Panc1 (cell line): ENCODE results near the gene BDH2. TPM values are rescaled to one million over a fixed set of nuclear protein-coding genes. Genes with fewer than 3 reads are reported as not detected.

Source experiments
- ATAC-seq: fragments of 200-7000 bp; cut with Tn5 transposase; 2 replicates; pipeline ENCODE4 v1.9.1; 2020; ENCODE audit warnings: mild to moderate bottlenecking, moderate library complexity
- BruUV-seq: library from RNA; stranded (reverse); fragments of 400-500 nt; replicated peaks from 2 replicates; lab custom pipeline; 2021; lab: Mats Ljungman, UMichigan
- CTCF ChIA-PET: fragments of 300-600 bp; sonication (Branson Sonifier 250); formaldehyde crosslinking; loops from one replicate; lab custom pipeline; 2022; ENCODE audit warnings: antibody characterized with exemption; lab: Charles Lee
- POLR2A ChIA-PET: fragments of 300-600 bp; sonication (Branson Sonifier 250); formaldehyde crosslinking; loops from one replicate; lab custom pipeline; 2022; ENCODE audit warnings: antibody characterized with exemption; lab: Charles Lee
- DNase-seq: peaks from one replicate; pipeline ENCODE4 v3.0.0-alpha.2; 2010; ENCODE audit warnings: low read depth, low spot score
- H3K27ac ChIP-seq: 2 replicates; pipeline ENCODE4 v1.5.1; 2011; ENCODE audit warnings: mild to moderate bottlenecking, low read length, inconsistent platforms
- H3K27me3 ChIP-seq: fragments of 200-500 bp; sonication (Bioruptor generic); 2 replicates; pipeline ENCODE4 v1.6.0; 2014; ENCODE audit warnings: low read length, inconsistent platforms; ENCODE audit not compliant: control insufficient read depth, insufficient read depth
- H3K36me3 ChIP-seq: fragments of 200-500 bp; sonication (Bioruptor generic); 2 replicates; pipeline ENCODE4 v1.5.1; 2014; ENCODE audit warnings: inconsistent platforms, mild to moderate bottlenecking, low read length, moderate library complexity; ENCODE audit not compliant: control insufficient read depth, insufficient read depth
- H3K4me1 ChIP-seq: 2 replicates; pipeline ENCODE4 v1.5.1; 2011; ENCODE audit warnings: inconsistent platforms, mild to moderate bottlenecking, low read length, moderate library complexity; ENCODE audit not compliant: control insufficient read depth, insufficient read depth
- H3K4me3 ChIP-seq, 2 experiments: 2 replicates each; pipeline ENCODE4 v1.5.1; 2011 to 2012; ENCODE audit warnings: low read depth in 2 of 2, low read length in 2 of 2, mild to moderate bottlenecking in 2 of 2, inconsistent platforms in 1 of 2, moderate library complexity in 1 of 2
- H3K9me3 ChIP-seq: fragments of 200-500 bp; sonication (Bioruptor generic); 2 replicates; pipeline ENCODE4 v1.5.1; 2014; ENCODE audit warnings: low read depth, mild to moderate bottlenecking, inconsistent platforms, low read length, moderate library complexity; ENCODE audit not compliant: control insufficient read depth, insufficient read depth
- POLR2AphosphoS5 ChIP-seq: IDR thresholded peaks from 2 replicates; pipeline ENCODE4 v1.6.1; 2012; ENCODE audit warnings: mild to moderate bottlenecking, low read depth, low read length, moderate library complexity
- SIN3A ChIP-seq: IDR thresholded peaks from 2 replicates; pipeline ENCODE4 v1.6.1; 2012; ENCODE audit warnings: low read depth, mild to moderate bottlenecking, low read length, moderate library complexity, borderline replicate concordance; ENCODE audit not compliant: insufficient read depth
- TCF7L2 ChIP-seq: IDR thresholded peaks from 2 replicates; pipeline ENCODE4 v1.6.1; 2011; ENCODE audit warnings: mild to moderate bottlenecking, low read depth, low read length, inconsistent platforms
- in situ Hi-C: cut with HindIII; loops from 2 replicates; pipeline ENCODE4 v1.10.0; 2016; ENCODE audit warnings: low sequenced_read_pairs, low pct_unique_long_range_greater_than_20kb
- intact Hi-C: fragments of 100-400 bp; cut with micrococcal nuclease; formaldehyde crosslinking; loops from one replicate; pipeline ENCODE4 v1.10.0; 2022; ENCODE audit not compliant: unreplicated experiment
- total RNA-seq: library from RNA; stranded (reverse); gene quantifications from one replicate; pipeline ENCODE4 v1.2.1, GENCODE V29; 2021; ENCODE audit not compliant: unreplicated experiment
- TF ChIP-seq, protein P1 (sequence below), 2 experiments: IDR thresholded peaks; 2 replicates each; pipeline ENCODE4 v1.6.1; 2011 to 2012; ENCODE audit warnings: low read depth in 2 of 2, control low read depth in 1 of 2, low read length in 1 of 2, mild to moderate bottlenecking in 1 of 2, moderate library complexity in 1 of 2; ENCODE audit not compliant: insufficient read depth in 1 of 2
- TF ChIP-seq, protein P2 (sequence below): fragments of 450-650 bp; IDR thresholded peaks from 2 replicates; pipeline ENCODE4 v1.5.1; 2017; ENCODE audit warnings: mild to moderate bottlenecking

Gene BDH2
- total RNA-seq, 1 experiment from 2014 or later = 0.98 TPM

DNA sequence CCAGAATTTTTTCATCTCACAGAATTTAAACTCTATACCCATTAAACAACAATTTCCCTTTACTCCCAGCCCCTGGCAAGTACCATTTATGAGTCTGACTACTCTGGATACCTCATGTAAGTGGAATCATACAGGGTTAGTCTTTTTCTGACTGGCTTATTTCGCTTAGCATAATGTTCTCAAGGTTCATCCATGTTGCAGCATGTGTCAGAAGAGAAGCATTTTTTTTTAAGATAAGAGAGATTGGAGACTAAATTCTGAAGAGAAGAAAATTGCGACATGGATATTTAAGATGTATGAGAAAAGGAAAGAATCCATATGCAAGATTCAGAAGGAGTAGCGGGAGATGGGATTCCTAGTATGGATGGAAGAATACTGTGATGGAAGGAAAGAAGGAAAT, 68.8 kb downstream of the BDH2 start:
- DNase-seq (no peak), ATAC-seq (no peak)
- Histone ChIP-seq H3K36me3 (no peaks in the 10 kb centered on the region; the same call in 1 of the 2 replicates), H3K27me3 (no peaks in the 10 kb centered on the region), H3K4me3 (no peak overlapping the region), H3K4me1 (no peaks in the 10 kb centered on the region), H3K27ac (no peak overlapping the region), H3K9me3 (no peaks in the 10 kb centered on the region)
- no peak for TF ChIP-seq POLR2AphosphoS5
- TF ChIP-seq, protein P1, sequence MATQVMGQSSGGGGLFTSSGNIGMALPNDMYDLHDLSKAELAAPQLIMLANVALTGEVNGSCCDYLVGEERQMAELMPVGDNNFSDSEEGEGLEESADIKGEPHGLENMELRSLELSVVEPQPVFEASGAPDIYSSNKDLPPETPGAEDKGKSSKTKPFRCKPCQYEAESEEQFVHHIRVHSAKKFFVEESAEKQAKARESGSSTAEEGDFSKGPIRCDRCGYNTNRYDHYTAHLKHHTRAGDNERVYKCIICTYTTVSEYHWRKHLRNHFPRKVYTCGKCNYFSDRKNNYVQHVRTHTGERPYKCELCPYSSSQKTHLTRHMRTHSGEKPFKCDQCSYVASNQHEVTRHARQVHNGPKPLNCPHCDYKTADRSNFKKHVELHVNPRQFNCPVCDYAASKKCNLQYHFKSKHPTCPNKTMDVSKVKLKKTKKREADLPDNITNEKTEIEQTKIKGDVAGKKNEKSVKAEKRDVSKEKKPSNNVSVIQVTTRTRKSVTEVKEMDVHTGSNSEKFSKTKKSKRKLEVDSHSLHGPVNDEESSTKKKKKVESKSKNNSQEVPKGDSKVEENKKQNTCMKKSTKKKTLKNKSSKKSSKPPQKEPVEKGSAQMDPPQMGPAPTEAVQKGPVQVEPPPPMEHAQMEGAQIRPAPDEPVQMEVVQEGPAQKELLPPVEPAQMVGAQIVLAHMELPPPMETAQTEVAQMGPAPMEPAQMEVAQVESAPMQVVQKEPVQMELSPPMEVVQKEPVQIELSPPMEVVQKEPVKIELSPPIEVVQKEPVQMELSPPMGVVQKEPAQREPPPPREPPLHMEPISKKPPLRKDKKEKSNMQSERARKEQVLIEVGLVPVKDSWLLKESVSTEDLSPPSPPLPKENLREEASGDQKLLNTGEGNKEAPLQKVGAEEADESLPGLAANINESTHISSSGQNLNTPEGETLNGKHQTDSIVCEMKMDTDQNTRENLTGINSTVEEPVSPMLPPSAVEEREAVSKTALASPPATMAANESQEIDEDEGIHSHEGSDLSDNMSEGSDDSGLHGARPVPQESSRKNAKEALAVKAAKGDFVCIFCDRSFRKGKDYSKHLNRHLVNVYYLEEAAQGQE (IDR thresholded peaks at IDR 0.05; ENCODE audit: insufficient read depth in 1 of 2, low read depth in 2 of 2, low read length in 1 of 2) = no peak
- no peak for TF ChIP-seq TCF7L2
- TF ChIP-seq, protein P2, sequence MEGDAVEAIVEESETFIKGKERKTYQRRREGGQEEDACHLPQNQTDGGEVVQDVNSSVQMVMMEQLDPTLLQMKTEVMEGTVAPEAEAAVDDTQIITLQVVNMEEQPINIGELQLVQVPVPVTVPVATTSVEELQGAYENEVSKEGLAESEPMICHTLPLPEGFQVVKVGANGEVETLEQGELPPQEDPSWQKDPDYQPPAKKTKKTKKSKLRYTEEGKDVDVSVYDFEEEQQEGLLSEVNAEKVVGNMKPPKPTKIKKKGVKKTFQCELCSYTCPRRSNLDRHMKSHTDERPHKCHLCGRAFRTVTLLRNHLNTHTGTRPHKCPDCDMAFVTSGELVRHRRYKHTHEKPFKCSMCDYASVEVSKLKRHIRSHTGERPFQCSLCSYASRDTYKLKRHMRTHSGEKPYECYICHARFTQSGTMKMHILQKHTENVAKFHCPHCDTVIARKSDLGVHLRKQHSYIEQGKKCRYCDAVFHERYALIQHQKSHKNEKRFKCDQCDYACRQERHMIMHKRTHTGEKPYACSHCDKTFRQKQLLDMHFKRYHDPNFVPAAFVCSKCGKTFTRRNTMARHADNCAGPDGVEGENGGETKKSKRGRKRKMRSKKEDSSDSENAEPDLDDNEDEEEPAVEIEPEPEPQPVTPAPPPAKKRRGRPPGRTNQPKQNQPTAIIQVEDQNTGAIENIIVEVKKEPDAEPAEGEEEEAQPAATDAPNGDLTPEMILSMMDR = no peak
- no peak for TF ChIP-seq SIN3A
- POLR2A ChIA-PET = no interaction called here
- CTCF ChIA-PET = no interaction called here
- intact Hi-C loops (no loop called here), in situ Hi-C loops (no loop called here)
- BruUV-seq = no TSS peak

DNA sequence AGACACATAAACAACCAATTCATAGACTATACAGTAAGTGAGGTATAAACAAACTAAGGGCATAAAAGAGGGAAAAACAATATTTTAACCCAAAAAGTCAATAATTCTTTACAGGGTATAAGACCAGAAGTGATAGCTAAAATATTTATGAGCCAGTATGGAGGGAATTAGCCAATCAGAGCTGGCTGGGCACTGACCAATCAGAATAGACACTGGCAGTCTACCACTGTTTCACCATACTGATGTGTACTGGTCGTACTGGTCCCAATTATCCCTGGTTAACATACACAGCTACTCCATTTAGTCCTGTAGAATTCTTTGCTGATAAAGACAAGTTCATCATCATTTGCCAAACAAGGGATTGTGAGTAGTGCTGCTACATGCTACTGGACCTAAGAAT, 70.3 kb downstream of the BDH2 start:
- H3K9me3 ChIP-seq = no peaks in the 10 kb centered on the region
- H3K27me3 ChIP-seq = no peaks in the 10 kb centered on the region
- no peak overlapping the region for H3K4me3 ChIP-seq
- CTCF ChIA-PET = no interaction called here
- BruUV-seq = no TSS peak
- H3K36me3 ChIP-seq = no peaks in the 10 kb centered on the region; the same call in 1 of the 2 replicates
- H3K4me1 ChIP-seq = no peaks in the 10 kb centered on the region
- no peak for DNase-seq
- POLR2A ChIA-PET = no interaction called here
- TF ChIP-seq POLR2AphosphoS5 (no peak), TCF7L2 (no peak), SIN3A (no peak)
- TF ChIP-seq, protein P2 = no peak
- TF ChIP-seq, protein P1 (IDR thresholded peaks at IDR 0.05; ENCODE audit: insufficient read depth in 1 of 2, low read depth in 2 of 2, low read length in 1 of 2) = no peak
- no peak for ATAC-seq
- no peak overlapping the region for H3K27ac ChIP-seq
- in situ Hi-C loops = no loop called here
- intact Hi-C loops = no loop called here

Other genes with a start within 250 kb of the BDH2 start
- gene CISD2, start 230.8 kb downstream of the BDH2 start, total RNA-seq = 39.0 TPM
- gene SLC9B1, start 80.1 kb downstream of the BDH2 start, total RNA-seq = 0.41 TPM
- gene SLC9B2, start 23.1 kb downstream of the BDH2 start, total RNA-seq = 14.6 TPM
- gene CENPE, start 98.5 kb upstream of the BDH2 start, total RNA-seq = 25.2 TPM